Retinal pigment epithelial cell (primary cell): Measurements from ENCODE around the gene SCGN.

Source experiments
- DNase-seq: peaks from one replicate; pipeline ENCODE4 v3.0.0-alpha.2; 2010; ENCODE audit warnings: low read depth
- H3K4me3 ChIP-seq: 2 replicates; pipeline ENCODE4 v1.5.1; 2011; ENCODE audit warnings: mild to moderate bottlenecking, low read length, control low read depth, moderate library complexity
- CTCF ChIP-seq: conservative IDR thresholded peaks from 2 replicates; pipeline ENCODE4 v1.5.1; 2011; ENCODE audit warnings: low read depth, low read length, control low read depth, inconsistent platforms

SCGN gene

GRCh38 chr6:25645916-25646315 lies 6.1 kb upstream of the SCGN start:
- no peak overlapping the region for H3K4me3 ChIP-seq
- no peak for TF ChIP-seq CTCF
- DNase-seq, result no peak

GRCh38 chr6:25649611-25650010 lies 2.4 kb upstream of the SCGN start:
- no peak for DNase-seq
- no peak for TF ChIP-seq CTCF
- H3K4me3 ChIP-seq, result no peak overlapping the region

GRCh38 chr6:25655723-25656122 lies 3.7 kb downstream of the SCGN start:
- DNase-seq, result no peak
- no peak for TF ChIP-seq CTCF
- H3K4me3 ChIP-seq, result no peak overlapping the region

DNA sequence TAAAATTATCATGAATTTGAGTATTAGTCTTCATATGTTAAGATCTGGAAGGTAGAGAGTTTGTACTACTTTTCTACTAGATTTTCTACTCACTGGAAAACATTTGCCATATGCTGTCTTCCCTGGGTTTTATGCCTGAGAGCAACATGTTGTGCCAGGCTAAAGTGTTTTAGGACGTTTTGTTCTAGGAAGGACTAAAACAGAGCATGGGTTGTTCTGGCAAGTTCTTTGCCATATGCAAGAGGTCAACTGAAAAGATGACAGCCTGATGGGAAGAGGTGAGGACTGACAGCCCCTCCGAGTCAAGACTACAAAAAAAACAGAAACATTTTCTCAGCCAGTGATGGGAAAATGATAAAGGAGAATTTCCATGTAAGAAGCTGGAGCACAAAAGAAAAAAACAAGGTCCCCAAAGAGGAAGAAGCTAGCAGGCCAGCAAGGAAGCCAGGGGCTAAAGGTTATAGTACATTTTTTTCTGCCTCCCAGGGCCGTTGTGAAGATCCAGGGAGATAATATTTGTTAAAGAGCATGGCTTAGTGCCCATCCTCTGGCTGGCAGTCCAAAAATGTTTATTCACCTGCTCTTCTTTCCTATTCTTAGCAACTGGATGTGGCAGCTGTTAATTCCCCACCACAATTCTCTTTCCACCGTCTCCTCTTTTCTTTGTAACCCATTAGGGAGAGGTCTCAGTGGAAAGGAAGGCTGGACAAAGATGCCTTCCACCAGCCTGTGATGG lies 7.8 kb downstream of the SCGN start:
- no peak for DNase-seq
- no peak for TF ChIP-seq CTCF
- no peak overlapping the region for H3K4me3 ChIP-seq

DNA sequence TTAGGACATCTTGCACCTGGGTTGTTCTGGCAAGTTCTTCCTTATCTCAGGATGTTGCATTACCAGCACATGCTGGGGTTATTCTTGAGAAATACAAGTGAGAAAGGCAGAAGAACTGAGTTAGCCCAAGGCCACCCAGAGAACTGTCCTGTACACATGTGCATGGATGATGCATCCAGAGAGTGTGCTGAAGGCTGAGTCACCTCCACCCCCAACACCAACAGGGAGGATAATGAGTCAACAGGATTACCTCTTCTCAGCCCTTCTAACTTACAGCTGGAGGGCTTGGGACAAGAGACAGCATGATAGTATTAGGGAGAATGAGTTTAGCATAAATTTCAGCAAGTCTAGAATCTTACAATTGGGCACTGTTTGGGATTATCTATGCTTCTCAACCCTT lies 8.5 kb downstream of the SCGN start:
- DNase-seq, result no peak
- H3K4me3 ChIP-seq, result no peak overlapping the region
- no peak for TF ChIP-seq CTCF

- no peak for DNase-seq
- no peak for TF ChIP-seq CTCF
- no peak overlapping the region for H3K4me3 ChIP-seq
Observed at GRCh38 chr6:25661129-25661779, 9.2 kb downstream of the SCGN start.

GRCh38 chr6:25665455-25665854 lies 13.4 kb downstream of the SCGN start:
- TF ChIP-seq CTCF, result no peak
- DNase-seq, result no peak
- H3K4me3 ChIP-seq, result no peak overlapping the region
